Measurements from ENCODE around the gene SMARCD1.

SMARCD1 gene

GRCh38 chr12:50084775-50085614, at the start of gene SMARCD1:
Gene SMARCD1, plus strand, starts transcription at chr12:50085342. Its CDS starts 28 bp downstream, at chr12:50085370.
- DNase-seq (ENCODE audit: low spot score), result peak; percentile 91

- no peak for DNase-seq (ENCODE audit: low spot score)
Measured at GRCh38 chr12:50038336-50038735, 46.8 kb upstream of the SMARCD1 start.

GRCh38 chr12:50039151-50039835, 45.8 kb upstream of the SMARCD1 start:
- peak; percentile 91 for DNase-seq (ENCODE audit: low spot score)

- no peak for DNase-seq (ENCODE audit: low spot score)
Measured at GRCh38 chr12:50040657-50041056, 44.5 kb upstream of the SMARCD1 start.

- no peak for DNase-seq (ENCODE audit: low spot score)
Measured at GRCh38 chr12:50041062-50041860, 43.9 kb upstream of the SMARCD1 start.

DNA sequence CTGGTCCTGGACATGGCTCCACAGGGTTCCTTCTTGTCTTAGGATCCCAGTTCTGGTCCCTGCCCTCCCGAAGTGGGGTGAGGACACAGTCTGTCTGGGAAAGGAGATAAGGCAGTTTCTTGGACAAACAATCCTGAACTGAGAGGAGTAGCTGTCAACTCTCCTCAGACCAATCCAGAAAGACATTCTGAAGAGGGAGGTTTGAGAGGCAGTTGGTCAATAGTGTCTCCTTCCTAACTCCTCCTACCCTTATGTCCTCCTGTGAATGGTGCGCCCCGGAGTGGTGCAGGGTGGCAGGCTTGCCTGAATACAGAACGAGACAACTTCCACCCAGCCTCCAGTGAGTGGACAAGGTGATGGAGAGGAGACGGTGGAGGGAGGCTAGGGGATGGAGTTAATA, 43.2 kb upstream of the SMARCD1 start:
- DNase-seq (ENCODE audit: low spot score), result no peak

GRCh38 chr12:50042693-50043092, 42.4 kb upstream of the SMARCD1 start:
- DNase-seq (ENCODE audit: low spot score), result no peak

DNA sequence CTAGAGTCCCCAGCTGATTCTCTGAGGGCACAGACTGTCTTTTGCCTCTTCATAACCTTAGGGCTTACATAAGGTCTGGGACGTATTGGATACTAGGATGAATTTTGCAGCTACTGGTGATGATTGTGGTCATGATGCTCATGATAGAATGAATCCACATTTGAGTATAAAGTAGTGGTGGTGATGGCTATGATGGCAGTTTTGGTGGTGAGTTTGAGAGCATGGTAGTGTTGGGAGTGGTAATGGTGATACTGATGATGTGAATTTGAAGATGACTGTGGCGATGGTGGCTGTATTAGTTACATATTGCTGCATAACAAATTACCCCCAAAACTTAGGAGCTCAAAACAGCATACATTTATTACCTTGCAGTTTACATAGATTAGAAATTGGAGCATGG, 41.8 kb upstream of the SMARCD1 start:
- no peak for DNase-seq (ENCODE audit: low spot score)

DNA sequence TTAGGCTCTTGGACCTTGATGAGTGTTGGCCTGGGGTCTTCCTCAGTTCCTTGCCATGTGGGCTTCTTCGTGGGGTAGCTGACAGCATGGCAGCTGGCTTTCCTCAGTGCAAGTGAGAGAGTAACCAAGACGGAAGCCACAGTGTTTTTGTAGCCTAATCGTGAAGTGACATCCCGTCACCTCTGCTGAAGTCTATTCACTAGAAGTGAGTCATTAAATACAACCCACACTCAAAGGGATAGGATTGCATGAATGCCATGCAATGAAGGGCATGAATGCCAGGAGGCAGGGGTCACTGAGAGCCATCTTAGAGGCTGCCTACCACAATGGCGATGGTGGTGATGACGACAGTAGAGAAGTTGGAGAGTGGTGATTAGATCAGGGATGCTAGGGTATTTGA, 41.3 kb upstream of the SMARCD1 start:
- DNase-seq (ENCODE audit: low spot score), result no peak

- peak; percentile 40 for DNase-seq (ENCODE audit: low spot score)
Measured at GRCh38 chr12:50047693-50048250, 37.4 kb upstream of the SMARCD1 start.

DNA sequence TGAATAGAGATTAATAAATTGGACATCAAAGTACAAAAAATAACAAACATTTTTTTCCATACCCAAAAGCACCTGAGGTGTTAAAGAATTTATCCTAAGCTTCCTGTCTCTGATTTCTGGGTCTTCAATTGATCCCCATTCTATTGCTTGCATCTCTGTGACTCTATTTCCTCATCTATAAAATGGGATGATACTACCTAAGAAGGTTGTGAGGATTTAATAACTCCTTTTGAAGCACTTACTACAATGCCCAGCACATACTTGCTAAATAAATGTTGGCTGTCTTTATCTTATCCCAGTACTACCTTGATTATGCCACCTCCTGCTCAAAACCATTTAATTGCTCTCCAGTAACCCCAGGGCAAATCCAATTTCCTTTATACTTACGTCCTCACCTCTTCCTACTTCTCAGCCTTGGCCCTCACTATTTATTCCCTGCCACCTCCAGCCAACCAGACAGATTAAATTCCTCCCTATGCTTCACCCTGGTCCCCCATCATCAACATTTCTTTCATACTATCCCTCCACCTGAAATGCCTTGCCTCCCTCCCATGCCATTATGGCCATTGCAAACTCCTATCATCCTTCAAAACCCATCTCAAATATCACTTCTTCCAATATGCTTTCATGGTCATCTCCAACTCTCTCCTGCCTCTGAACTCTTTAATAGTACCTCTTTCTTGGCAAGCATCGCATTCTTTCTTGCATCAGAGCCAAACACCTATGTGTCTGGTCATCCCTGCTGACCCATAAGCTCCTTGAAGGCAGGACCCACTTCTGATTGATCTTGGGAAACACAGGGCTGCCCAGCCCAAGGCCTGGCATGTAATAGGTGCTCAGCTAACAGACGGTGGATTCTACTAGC, 35.7 kb upstream of the SMARCD1 start:
- no peak for DNase-seq (ENCODE audit: low spot score)

DNA sequence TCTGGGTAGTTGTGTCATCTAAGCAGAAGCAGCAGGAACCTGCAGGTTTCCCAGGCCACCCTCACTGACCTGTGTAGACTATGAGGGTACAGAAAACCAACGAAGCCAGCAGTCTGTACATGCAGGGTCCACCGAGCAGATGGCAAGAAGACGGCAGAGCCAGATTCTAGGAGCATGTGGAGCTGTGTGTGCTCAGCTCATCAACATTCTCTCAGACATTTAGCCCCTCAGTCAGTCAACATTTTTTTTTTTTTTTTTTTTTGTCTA, 35.1 kb upstream of the SMARCD1 start:
- DNase-seq (ENCODE audit: low spot score), result no peak

GRCh38 chr12:50050410-50051098, 34.6 kb upstream of the SMARCD1 start:
- DNase-seq (ENCODE audit: low spot score), result peak; percentile 94

GRCh38 chr12:50051101-50051806, 33.9 kb upstream of the SMARCD1 start:
- DNase-seq (ENCODE audit: low spot score), result no peak

DNA sequence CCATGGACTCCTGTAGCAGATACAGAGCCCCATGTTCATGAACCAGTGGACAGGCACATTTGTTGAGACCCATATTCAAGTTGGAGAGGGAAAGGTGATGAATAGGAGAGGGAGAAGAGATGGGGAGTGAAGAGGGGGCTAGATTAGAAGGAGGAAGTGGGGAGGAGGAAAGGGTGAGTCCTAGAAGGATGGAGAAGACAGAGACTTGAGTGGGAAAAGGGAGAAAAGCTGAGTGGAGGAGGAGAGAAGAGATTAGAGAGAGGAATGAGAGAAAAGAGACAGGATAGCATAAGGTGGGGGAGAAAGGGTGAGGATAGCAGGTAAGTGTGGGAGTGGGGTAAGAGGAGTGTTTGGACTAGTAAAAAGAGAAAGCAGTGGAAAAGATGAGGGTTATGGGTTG, 32.6 kb upstream of the SMARCD1 start:
- DNase-seq (ENCODE audit: low spot score), result no peak

DNA sequence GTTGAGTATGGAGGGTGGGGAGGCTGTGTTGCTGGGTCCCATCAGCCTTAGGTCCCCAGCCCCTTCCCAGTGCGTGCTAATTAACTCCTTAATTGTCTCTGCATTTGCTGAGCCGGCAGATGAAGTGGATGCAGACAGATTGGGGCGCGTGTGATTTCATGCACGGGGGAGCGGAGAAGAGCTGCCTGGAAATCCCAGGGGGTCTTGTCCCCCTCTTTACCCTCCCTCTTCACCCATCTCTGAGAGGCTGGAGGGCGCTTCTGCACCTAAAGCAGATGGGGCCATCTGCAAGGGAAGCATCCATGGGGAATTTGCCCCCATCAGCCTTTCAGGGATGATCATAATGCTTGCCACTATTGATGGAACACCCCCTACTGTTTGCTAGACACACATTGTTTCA, 32.2 kb upstream of the SMARCD1 start:
- DNase-seq (ENCODE audit: low spot score), result no peak

DNA sequence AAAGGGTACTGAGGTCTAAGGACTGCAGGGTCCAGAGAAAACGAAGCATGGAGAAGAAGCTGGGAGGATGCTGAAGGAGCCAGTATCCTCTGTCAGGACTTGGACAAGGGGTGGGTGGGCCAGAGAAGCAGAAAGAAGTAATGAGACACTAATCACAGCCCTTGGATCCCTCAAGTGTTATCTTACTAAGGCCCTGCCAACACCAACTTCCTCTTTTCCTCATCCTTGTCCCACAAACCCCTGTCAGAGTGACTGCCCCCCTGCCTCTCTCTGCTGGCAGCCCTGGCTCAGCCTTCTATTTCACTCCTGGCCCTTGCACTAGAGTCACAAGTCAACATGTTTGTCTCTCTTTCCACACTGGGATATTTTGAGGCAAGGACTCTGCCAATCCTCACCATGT, 31.6 kb upstream of the SMARCD1 start:
- DNase-seq (ENCODE audit: low spot score), result no peak

- peak; percentile 66 for DNase-seq (ENCODE audit: low spot score)
Measured at GRCh38 chr12:50055831-50056638, 29.1 kb upstream of the SMARCD1 start.

- DNase-seq (ENCODE audit: low spot score), result no peak
Measured at GRCh38 chr12:50056639-50056976, 28.5 kb upstream of the SMARCD1 start.
